TTC549 (cell line): ENCODE data around the gene SPATA2.
"Not testable (repeated sequence)": the region's sequence is repeated elsewhere in the genome, so short reads cannot be mapped to it uniquely, and the experiment has no call there.

Experiments used
- FAIRE-seq: peaks from 2 replicates; lab custom pipeline; 2012; peaks lifted over from hg19 to GRCh38; lab: Jason Lieb, UNC

SPATA2 gene

DNA sequence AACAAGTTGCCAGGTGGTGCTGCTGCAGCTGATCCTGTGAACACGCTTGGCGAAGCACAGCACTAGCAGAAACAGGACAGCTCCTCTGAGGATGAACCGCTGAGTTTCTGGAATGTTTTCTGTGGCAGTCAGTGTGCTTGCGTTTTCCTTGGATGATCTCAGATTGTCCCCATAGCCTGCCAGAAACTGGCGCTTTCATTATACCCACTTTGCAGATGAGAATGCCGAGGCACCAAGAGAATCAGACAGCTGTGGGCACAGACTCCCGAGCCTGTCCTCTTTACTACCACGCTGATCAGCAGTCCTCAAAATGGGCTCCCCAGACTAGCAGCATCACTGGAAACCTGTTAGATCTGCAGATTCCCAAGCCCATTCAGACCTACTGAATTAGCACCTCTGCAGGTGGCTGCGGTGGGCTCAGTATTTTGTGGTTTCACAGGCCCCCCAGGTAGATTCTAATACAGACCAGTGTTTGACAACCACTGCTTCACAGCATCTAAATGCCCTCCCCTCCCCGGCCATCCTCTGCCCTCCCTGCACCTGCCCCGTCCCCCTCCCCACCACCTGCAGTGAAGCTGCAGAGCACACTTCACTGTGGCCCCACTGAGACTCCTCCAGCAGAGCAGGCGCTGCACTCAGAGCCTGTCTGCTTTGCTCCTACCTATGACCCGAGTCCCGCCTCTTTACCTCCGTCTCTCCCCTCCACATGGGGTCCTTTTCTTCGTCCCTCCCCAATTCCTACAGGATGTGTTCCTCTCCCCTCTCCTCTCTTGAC lies 29.6 kb downstream of the SPATA2 start:
- no peak for FAIRE-seq

DNA sequence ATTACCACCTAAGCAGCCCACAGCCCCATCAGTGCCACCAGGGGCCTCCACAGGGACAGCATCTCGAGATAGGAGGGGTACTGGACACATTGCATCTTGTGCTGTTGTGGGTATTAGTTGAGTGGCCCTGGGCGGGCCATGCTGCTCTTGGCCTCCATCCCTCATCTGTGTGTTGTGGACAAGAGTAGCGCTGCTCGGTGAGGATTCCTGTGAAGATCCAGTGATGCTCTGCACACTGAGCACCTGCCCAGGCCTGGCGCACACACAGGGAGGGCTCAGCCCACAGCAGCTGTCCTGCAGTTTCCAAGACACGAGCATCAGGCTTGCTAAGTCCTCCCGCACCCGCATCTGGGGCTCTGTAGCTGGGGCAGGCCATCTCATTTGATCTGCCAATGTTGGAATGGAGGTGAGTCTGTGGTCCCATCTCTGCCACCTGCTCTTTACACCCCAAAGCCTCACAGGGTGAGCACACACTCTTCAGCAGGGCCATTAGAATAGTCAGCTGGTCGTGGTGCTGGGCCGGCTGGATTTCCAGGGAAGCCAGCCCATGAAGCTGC lies 32.0 kb downstream of the SPATA2 start:
- FAIRE-seq = no peak

DNA sequence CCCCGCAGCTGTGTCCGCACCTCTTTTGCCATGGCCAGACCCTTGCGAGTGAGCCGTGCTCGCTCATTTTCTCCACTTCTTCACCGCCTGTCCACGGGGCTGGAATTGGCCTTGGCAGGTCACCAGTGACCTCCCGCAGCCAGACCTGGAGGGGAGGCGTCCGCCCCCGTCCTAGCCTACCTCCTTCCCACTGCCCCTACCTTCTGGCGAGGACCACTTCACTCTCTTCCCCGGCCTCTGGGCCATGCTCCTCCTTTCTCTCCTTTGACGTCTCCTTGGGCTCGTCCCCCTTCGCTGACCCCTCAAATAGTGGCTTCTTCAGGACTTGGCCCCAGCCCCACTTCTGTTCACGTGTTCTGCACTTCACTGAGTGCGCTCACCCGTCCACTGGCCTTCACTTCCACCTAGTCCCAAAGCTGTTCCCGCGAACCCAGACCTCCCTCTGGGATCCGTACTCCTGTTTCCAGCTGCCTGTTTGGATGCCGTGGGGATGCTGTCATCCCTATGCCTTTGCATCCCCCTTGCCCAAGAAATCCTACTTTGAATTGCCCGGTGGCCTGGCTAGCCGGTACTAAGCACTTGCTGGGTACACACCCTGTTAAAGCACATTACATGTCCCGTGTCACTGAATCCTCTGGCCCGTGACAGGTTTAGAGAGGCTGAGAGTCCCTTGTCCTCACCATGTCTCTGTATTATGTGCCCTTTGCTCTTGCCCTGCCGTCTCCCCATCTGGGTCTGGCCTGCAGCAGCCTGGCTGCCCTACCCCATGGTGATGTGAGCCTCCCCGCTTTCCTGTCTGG lies 33.0 kb downstream of the SPATA2 start:
- FAIRE-seq = no peak

DNA sequence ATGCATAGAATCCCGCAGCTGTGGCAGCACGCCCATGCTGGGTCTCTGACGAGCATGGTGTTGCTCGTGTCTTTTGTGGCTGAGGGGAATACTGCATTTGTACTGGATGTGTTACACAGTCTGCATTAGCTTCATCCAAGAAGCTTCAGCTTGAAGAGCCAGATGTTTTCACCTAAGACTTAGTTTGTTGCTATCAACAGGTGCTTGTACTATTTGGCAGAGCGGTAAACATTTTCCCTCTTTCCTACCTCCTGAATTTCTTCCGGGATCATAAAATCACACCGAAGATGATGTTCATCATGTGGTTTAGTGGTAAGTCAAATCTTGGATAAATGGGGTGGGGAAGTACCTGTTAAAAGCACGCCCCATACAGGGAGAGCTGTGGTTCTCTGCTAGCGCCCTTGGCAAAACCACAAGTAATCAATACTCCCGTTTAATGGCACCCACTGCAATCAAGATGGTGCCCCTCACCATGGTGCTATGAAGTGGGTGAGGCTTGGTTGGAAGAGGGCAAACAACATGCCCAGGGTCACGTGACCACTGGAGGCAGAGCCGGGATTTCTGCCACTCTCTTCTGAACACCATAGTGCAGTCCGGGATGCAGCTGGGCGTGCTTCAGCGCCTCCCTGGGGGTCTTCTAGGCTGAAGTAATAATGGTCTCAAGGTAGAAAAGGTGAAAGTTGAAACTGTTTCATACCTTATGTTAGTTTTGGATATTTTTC lies 34.4 kb downstream of the SPATA2 start:
- no peak for FAIRE-seq

DNA sequence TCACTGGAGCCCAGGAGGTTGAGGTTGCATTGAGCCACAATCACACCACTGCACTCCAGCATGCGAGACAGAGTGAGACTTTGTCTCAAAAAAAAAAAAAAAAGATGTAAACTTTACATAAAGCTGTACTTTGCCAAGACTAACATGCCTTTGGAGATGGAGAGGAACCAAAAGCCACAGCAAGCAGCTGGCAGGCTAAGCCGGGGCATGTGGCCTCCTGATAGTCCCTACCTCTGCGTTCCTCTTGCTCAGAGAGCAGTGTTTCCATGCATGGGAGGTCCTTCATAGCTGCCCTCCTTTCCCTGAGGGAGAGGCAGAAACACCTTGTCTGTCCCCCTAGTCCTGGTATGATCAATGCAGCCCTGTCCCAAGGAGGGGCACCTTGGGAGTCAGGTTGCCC lies 35.2 kb downstream of the SPATA2 start:
- no peak for FAIRE-seq

DNA sequence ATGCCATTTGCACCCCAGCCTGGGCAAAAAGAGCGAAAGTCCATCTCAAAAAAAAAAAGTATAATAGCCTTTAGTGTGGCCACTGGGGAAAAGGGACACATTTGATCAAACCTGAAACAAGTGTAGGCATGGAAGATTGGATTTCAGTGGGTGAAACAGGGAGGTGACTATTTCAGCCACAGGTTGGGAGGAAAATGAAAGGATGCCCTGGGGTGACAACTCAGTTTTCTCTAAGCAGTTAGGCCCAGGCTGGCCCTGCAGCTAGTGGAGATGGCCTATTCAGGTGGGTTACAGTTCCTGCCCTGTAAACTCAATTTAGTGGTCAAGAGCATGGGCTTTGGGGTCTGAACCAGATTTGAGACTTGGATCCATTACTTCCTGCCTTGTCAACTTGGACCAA lies 36.4 kb downstream of the SPATA2 start:
- no peak for FAIRE-seq

DNA sequence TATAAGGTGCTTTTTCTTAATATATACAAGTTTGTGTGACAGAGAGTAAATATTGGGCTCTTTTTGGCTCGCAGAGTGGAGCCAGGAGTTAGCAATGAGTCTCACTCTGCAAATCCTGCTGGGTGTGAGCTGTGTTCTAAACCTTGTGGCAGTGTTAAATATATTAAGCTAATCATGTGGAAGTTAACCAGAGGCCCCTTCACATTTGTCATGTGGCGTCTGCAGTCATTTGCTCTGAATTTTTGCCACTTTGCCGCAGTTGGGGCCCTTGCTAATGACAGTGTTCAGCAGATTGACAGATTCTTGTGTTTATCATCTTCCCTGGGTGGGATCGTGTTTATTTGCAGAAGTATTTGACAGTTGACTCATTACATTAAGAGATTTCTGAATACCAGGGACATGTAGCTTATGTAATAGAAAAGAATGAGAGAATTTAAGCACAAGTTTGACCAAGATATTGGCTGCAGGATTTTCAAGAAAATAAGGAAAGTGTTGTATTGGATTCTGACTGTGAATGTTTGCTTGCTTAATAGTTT lies 37.9 kb downstream of the SPATA2 start:
- no peak for FAIRE-seq

DNA sequence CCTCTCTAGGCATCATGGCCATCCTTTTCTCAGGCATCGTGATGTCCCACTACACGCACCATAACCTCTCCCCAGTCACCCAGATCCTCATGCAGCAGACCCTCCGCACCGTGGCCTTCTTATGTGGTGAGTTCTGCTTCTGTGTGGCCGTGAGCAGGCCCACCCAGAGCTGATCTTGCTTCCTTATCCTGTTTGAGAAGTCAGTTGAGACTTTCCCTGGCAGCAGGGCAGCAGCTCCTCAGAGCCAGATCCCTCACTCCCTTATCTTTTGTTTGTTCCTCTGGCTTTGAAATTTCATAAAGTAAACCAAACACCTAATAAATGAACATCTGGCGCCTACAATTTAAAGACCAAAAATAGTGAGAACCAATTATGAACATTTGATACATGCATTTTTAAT lies 40.6 kb downstream of the SPATA2 start:
- no peak for FAIRE-seq

DNA sequence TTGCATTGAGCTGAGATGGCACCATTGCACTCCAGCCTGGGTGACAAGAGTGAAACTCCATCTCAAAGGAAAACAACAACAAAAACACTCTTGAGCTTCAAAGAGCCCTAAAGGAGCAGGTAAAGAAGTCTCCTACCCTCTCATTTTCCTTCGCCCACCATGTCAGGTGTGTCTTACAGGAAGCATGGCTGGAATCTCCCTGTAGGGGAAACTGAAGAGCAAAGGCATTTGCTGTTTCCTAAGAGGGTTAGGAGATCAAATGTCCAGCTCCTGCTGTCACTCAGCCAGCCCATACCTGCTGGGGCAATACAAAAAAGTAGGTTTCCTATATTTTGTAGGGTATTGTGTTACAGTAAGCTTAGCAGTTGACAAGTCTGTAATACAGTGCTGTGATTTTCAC lies 43.3 kb downstream of the SPATA2 start:
- no peak for FAIRE-seq

DNA sequence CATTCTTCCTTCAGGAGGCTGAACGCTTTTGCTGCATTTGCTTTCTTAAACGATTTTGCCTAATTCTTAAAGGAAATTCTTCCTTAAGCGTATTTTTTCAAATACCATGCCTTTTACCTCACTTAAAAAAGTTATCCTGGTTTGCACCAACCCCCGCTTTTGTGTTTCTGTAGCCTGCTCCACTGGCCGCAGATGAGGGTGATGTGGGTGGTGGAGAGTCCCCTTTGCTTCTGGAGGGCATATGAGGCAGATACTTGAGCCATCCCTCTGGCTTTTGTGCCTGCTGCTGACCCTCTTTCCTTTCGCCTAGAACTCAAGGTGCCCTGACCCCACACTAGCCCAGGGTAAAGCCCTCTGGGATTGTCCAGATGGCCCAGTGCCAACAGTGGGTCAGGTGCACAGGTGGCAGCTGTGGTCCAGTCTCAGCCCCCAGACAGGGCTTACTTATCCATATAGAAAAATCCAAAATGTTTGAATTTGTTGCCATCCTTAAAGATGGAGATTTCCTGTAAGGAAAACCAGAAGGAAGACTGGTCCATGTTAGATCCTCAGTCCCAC lies 43.9 kb downstream of the SPATA2 start:
- FAIRE-seq = no peak

DNA sequence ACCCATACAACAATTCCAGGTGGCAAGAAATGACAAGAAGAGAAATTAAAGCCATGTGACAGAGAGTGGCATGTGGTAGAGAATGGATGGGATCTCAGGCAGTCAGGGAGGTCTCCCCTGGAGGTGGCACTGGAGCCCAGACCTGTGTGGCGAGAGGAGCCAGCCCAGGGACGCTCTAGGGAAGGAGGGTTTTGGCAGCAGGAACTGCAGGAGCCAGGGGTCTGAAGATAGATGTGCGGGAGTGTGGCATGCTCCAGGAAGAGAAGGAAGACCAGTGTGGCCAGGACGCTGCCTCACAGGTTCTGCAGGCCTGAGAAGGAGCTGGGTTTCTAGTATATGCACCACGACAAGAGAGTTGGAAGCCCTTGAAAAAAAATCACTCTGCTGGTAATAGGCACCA lies 45.1 kb downstream of the SPATA2 start:
- no peak for FAIRE-seq

DNA sequence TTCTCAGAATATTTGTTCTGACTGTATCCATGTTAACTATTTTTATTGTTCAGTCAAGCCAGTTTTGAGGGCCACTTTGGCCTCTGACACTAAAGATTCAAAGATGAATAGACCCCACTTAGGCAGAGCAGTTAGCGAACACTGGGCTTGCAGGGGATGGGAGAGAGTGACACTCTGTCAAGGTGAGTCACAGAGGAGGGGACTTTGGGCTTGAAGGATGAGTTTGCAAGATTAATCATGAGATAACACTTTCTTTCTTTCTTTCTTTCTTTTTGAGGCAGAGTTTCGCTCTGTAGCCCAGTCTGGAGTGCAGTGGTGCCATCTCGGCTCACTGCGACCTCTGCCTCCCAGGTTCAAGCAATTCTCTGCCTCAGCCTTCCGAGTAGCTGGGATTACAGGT lies 46.4 kb downstream of the SPATA2 start:
- FAIRE-seq = no peak

DNA sequence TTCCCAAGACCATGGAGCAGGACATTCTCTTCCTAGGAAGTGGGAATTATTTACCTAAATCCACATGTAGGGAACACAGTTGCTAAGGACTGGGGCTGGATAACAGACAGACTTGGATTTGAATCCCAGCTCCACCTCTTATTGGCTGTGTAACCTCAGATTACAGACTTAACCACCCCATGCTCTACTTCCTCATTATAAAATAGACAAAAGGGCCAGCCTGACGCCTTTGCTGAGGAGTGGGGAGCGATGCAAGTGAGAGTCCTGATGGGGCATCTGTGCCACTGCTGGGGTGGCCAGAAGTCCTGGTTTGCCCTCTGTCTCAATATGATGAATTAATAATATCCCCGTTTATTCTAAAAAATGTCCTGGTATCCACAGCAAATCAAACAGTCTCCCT lies 46.8 kb downstream of the SPATA2 start:
- no peak for FAIRE-seq

DNA sequence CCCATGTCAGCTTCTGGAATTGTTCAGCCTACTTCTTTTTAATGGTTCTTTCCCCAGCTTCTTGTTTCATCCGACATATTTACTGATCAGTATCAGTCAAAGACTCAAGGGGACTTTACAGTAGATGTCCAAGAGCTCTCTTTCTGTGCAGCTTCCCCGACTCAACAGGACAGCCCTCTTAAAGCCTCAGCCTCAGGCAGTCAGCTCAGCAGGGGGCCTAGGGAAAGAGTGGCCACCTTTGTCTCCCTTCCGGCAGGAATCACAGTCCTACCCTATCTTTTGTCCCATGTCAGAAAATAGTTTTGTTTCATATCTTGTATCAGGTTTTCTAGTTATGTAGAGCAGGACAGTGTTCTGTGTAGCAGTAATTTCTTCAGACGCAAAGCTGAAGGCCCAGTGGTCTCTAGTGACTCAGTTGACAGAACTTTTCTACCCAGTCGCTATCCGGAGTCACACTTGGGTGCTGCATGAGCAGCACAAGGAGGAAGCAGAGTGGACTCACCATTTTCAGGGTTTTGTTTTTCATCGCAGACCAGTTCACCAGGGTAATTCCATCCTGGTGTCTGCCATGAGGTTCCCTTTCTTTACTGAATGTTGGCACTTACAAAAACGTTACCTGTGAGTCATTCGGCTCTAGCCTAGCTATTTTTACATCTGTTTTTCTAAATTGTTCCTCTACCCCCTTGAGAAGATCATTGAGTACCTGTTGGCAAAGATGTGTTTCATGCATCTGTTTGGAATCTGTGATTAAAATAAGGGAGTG lies 47.7 kb downstream of the SPATA2 start:
- no peak for FAIRE-seq

DNA sequence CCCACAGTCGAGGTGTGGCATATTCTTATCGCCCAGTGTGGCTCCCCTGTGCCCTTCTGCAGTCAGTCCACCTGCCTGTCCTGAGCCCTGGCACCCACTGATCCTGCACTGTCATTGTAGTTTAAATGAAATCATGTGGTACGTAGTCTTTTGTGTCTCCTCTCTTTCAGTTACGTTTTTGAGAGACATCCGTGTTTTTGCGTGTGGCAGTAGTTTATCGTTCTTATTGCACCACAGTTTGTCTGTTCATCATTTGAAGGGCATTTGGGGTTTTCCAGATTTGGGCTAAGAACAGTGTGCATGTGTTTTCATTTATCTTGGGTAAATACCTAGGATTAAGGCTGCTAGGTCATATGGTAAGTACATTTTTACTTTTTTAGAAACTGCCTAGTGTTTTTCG lies 49.3 kb downstream of the SPATA2 start:
- no peak for FAIRE-seq

DNA sequence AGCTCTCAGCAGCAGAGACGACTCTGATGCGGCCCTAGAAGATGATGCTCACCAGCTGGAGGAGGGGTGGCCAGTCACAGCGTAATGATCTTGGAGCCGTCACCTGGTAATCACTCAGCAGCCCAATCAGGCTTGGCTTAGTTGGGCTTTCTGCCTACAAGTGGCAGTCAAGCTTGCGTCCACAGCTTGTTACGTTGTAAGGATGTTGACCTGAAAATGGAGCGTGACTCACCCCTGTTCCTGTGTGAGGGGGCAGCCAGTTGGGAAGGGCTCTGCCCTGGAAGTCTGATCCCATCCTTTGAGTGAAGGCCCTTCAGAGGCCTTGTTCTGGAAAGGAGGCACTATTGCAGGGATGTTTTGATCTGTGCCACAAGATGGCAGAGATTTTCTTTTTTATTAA lies 49.8 kb downstream of the SPATA2 start:
- FAIRE-seq = no peak

DNA sequence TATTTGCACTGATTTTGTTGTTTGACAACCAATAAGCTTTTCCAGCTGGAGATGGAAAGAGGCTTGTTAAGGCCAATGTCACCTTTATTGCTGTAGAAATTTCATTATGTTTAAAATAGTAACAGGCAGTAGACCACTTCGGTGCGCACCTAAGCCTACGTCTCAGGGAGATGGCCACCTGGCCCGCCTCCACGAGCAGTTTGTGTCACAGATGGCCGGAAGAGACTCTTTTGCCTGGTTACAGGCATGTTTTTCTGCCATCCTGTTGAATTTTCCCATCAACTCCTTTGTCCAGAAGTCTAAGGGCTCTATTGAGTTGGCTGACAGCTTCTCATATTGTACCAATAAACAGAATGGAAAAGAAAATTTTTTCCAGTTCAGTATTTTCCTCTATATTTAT lies 51.7 kb downstream of the SPATA2 start:
- no peak for FAIRE-seq

DNA sequence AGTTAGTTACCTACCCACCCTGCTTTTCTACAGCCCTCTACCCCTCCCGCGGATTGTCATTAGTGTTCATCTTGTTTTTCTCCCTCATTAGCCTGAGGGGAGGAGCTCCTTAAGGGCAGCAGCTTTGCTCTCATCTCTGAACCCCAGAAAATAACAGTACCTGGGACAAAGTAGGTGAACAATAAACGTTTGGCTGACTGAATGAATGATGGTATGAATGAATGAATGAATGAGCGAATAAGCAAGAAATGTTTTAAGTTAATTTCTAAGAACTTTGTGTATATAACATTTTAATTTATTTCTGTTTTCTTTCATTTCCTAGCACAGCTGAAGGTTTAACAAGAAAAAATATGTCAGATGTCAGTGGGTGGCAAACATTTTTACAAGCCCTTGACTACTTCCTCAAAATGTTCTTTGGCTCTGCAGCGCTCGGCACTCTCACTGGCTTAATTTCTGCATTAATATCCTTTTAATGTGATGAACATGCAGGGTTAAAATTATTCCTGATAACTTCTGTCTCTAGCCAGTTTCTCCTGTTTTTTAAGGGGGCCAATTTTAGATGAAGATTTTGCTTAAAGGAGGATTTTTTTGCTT lies 52.6 kb downstream of the SPATA2 start:
- FAIRE-seq = no peak

DNA sequence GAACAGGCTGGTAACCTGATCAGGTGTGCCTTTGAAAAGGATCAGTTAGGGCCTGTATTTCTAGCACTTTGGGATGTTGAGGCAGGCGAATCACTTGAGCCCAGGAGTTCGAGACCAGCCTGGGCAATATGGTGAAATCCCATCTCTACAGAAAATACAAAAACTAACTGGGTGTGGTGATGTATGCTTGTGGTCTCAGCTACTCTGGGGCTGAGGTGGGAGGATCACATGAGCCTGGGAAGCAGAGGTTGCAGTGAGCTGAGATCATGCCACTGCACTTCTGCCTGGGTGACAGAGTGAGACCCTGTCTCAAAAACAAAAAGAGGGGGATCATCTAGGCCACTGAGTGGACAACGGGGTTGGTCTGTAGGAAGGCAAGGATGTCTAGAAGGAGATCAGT lies 54.1 kb downstream of the SPATA2 start:
- not testable (repeated sequence) for FAIRE-seq

DNA sequence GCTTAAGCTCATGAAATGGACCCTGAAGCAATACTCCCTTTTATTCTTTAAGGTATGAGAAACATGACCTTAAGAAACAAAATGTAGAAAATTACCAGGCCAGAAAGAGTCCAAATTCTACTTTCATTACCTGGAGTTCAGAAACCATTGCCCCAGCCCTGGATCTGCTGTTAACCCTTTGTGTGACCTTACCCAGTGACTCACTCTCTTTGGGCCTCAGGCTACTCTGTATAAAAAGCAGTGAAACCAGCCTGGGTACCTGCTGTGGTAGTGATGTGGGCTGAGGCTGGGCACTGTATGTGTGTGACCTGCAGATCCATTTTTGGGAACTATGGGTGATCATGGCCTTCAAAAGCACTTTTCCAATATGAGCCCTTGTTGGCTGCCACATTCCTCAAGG lies 55.5 kb downstream of the SPATA2 start:
- FAIRE-seq = no peak

DNA sequence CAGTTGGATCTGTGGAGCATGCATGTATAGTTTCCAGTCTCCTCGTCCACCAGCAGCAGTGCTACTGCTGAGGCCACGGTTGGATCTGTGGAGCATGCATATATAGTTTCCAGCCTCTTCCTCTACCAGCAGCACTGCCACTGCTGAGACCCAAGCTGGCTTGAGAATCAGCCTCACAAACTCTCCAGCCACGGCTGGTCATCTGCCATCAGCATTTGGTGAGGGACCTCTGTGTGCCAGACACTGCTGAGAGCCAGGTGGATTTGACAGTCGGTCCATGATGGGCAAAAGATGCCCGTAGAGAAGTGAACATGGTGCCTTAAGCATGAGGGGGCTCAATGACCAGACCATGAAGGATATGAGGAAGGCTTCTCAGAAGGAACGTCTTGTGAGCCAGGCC lies 56.3 kb downstream of the SPATA2 start:
- FAIRE-seq = no peak
